ENCODE data around the gene S100A10.
A peak's percentile ranks its signal among the peaks of the same experiment; 100 is the strongest.

S100A10 gene

DNA sequence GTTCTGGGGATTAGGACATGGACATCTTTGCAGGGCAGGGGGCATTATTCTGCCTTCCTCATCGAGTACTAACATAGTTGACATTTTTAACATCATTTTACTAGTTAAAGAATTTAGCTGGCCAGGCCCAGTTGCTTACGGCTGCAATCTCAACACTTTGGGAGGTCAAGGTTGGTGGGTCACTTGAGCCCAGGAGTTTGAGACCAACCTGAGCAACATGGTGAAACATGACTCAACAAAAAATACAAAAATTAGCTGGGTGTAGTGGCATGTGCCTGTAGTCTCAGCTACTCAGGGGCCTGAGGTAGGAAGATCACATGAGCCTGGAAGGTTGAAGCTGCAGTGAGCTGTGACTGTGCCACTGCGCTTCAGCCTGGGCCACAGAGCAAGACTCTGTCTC, 54.5 kb downstream of the S100A10 start:
- DNase-seq (ENCODE audit: low read depth in 3 of 3, low spot score in 1 of 3): no peak

- no peak for DNase-seq (ENCODE audit: low read depth in 3 of 3, low spot score in 1 of 3)
Observed at GRCh38 chr1:151936653-151937052, 57.0 kb downstream of the S100A10 start.

DNA sequence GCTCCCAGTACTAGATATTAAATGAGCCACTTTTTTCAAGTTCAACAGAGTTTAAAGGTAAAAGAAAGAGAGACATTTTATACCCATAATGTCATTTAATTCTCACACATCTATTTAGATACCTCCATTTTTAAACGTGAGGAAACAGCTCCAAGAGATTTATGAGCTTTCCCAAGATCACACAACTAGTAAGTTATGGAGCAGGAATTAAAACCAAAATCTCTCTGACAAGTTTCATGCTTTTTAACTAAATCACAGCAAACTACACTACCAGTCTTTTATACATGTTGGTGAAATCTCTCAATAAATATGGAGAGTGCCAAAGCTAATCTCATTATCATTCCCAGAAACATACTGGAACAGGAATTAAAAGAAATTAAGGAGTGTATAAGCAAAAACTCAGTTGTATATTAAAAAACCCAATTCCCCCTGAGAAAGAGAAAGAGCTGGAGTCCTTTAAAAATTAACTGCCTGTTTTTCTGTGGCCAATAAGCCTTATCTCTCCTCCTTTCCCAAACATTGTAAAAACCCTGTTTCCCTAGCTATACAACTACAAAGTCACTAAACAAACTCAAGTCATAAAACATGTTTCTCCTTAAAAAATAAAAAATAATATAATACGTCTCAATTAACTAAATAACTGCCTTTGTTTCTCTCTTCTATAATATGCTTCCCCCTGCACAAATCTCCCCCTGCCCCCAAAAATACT, 57.6 kb downstream of the S100A10 start:
- no peak for DNase-seq (ENCODE audit: low read depth in 3 of 3, low spot score in 1 of 3)

DNA sequence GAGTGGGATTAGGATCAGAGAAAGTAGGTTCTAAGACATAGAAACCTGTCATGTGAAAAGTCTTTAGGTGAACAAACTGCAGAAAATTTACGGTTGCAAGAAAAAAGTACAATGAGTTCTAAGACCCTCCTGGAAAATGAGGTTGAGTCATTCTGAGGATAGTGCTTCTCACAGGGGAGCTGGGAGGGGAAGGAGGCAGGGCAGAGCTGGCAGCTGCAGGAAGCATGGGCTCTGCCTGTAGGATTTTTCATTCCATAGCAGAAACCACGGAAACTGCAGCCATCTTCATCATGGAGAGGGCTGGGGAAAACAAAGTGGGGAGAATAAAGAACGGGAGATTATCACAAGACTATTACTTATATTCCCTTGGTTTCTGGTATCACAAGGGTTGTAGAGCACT, 58.5 kb downstream of the S100A10 start:
- no peak for DNase-seq (ENCODE audit: low read depth in 3 of 3, low spot score in 1 of 3)

GRCh38 chr1:151934048-151934493, 59.6 kb downstream of the S100A10 start:
- peak in 2 of 3 donors; percentile 7 to 30 for DNase-seq (ENCODE audit: low read depth in 3 of 3, low spot score in 1 of 3)
